ENCODE data around the gene SH3BP5L.

SH3BP5L gene

DNA sequence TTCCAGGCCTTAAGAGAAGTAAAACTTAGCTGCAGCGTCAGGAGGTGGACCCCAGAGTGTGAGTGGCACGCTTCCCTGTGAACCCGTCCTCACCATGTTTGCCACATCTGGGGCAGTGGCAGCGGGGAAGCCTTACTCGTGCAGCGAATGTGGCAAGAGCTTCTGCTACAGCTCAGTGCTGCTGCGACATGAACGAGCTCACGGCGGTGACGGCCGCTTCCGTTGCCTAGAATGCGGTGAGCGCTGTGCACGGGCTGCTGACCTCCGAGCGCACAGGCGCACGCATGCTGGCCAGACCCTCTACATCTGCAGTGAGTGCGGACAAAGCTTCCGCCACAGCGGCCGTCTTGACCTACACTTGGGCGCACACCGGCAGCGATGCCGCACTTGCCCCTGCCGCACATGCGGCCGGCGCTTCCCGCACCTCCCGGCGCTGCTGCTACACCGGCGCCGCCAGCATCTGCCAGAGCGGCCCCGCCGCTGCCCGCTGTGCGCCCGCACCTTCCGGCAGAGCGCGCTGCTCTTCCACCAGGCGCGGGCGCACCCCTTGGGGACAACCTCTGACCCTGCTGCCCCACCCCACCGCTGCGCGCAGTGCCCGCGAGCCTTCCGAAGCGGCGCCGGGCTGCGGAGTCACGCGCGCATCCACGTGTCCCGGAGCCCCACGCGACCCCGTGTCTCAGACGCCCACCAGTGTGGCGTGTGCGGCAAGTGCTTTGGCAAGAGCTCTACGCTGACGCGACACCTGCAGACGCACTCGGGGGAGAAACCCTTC, 21.7 kb upstream of the SH3BP5L start:
- no peak overlapping the region for H2AFZ ChIP-seq (ENCODE audit: low read depth)
- TF ChIP-seq, protein P1, sequence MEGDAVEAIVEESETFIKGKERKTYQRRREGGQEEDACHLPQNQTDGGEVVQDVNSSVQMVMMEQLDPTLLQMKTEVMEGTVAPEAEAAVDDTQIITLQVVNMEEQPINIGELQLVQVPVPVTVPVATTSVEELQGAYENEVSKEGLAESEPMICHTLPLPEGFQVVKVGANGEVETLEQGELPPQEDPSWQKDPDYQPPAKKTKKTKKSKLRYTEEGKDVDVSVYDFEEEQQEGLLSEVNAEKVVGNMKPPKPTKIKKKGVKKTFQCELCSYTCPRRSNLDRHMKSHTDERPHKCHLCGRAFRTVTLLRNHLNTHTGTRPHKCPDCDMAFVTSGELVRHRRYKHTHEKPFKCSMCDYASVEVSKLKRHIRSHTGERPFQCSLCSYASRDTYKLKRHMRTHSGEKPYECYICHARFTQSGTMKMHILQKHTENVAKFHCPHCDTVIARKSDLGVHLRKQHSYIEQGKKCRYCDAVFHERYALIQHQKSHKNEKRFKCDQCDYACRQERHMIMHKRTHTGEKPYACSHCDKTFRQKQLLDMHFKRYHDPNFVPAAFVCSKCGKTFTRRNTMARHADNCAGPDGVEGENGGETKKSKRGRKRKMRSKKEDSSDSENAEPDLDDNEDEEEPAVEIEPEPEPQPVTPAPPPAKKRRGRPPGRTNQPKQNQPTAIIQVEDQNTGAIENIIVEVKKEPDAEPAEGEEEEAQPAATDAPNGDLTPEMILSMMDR (conservative IDR thresholded peaks at IDR 0.05; ENCODE audit: low read depth, low read length), result no peak
- no peaks in the 10 kb centered on the region; the same call in 1 of the 2 replicates for H3K79me2 ChIP-seq (ENCODE audit: insufficient read depth, low read depth)

DNA sequence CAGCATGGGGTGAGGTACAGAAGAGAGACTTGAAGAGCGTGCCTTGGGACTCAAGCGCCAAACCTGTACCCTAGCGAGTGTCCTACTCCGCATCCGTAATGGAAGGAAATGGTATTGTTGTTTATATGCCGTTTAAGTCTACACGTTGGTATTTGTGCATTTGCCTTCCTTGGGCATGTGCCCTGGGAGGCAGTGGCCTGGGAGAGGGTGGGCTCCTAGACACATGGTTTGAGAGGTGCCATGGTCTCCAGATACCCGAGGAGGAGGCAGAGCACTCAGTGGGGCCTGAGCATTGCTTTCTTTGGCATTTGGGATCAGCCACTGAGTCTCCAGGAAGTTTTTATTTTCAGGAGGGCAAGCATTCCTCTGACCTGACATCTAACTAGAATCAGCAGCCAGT, 18.8 kb upstream of the SH3BP5L start:
- Histone ChIP-seq H3K9ac (no peak overlapping the region), H3K27ac (no peak overlapping the region), H4K20me1 (ENCODE audit: insufficient read depth) (no peaks in the 10 kb centered on the region), H2AFZ (ENCODE audit: low read depth) (no peak overlapping the region), H3K36me3 (ENCODE audit: insufficient read depth) (0 out of 2 replicates have a peak, but pooled peaks cover 3% of the 10 kb centered on the region), H3K79me2 (ENCODE audit: insufficient read depth, low read depth) (peaks cover 11% of the 10 kb centered on the region; the same call in 1 of the 2 replicates), H3K4me1 (ENCODE audit: low read depth, poor library complexity, severe bottlenecking) (peaks cover 15% of the 10 kb centered on the region), H3K27me3 (ENCODE audit: insufficient read depth, low read depth) (no peaks in the 10 kb centered on the region), H3K4me3 (IDR thresholded peaks at IDR 0.05; ENCODE audit: insufficient read depth, low read depth, low read length) (no peak overlapping the region), H3K4me2 (no peak overlapping the region)
- TF ChIP-seq, protein P1 (conservative IDR thresholded peaks at IDR 0.05; ENCODE audit: low read depth, low read length), result no peak

More for the DNA sequence above, 21.7 kb upstream of the SH3BP5L start:
- 0 out of 2 replicates have a peak, but pooled peaks cover 3% of the 10 kb centered on the region for H3K36me3 ChIP-seq (ENCODE audit: insufficient read depth)
- H3K4me1 ChIP-seq (ENCODE audit: low read depth, poor library complexity, severe bottlenecking), result no peaks in the 10 kb centered on the region
- no peak overlapping the region for H3K4me3 ChIP-seq (IDR thresholded peaks at IDR 0.05; ENCODE audit: insufficient read depth, low read depth, low read length)
- no peak overlapping the region for H3K4me2 ChIP-seq
- no peak overlapping the region for H3K27ac ChIP-seq
- H3K27me3 ChIP-seq (ENCODE audit: insufficient read depth, low read depth), result no peaks in the 10 kb centered on the region
- no peak overlapping the region for H3K9ac ChIP-seq
- H4K20me1 ChIP-seq (ENCODE audit: insufficient read depth), result no peaks in the 10 kb centered on the region

GRCh38 chr1:248843687-248844086, 18.0 kb upstream of the SH3BP5L start:
- peaks cover 15% of the 10 kb centered on the region; the same call in 1 of the 2 replicates for H3K79me2 ChIP-seq (ENCODE audit: insufficient read depth, low read depth)

DNA sequence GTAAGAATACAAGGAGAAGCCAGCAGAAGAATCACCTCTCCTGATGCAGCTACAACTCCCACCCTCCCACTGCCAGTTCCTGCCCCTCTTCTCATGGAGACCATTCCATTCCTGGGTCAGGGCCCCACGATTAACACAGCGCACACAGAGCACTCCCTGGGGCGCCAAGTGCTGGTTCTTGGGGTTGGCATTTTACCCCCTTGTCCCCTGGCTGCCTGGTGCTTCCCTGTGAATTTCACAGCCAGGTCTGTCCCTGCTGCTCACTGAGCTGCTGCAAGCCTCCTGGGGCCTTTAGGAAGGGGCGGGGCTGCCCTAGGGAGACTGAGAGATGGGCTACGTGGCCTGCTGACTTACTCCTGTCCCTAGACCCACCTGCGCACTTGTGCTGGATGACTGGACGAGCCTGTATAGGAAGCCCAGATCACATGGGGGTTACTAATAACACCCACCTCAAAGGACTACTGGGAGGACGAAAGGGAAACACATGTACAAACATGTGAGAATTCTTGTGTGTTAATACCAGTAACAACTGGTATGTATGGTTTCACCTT, 17.1 kb upstream of the SH3BP5L start:
- Histone ChIP-seq H3K4me3 (IDR thresholded peaks at IDR 0.05; ENCODE audit: insufficient read depth, low read depth, low read length) (no peak overlapping the region), H3K9ac (no peak overlapping the region), H3K36me3 (ENCODE audit: insufficient read depth) (0 out of 2 replicates have a peak, but pooled peaks cover 3% of the 10 kb centered on the region), H2AFZ (ENCODE audit: low read depth) (no peak overlapping the region), H3K27me3 (ENCODE audit: insufficient read depth, low read depth) (no peaks in the 10 kb centered on the region), H3K4me2 (no peak overlapping the region), H4K20me1 (ENCODE audit: insufficient read depth) (no peaks in the 10 kb centered on the region), H3K27ac (no peak overlapping the region), H3K79me2 (ENCODE audit: insufficient read depth, low read depth) (peaks cover 15% of the 10 kb centered on the region; the same call in 1 of the 2 replicates), H3K4me1 (ENCODE audit: low read depth, poor library complexity, severe bottlenecking) (peaks cover 20% of the 10 kb centered on the region)
- TF ChIP-seq, protein P1 (conservative IDR thresholded peaks at IDR 0.05; ENCODE audit: low read depth, low read length), result no peak

More at GRCh38 chr1:248843687-248844086, 18.0 kb upstream of the SH3BP5L start:
- H2AFZ ChIP-seq (ENCODE audit: low read depth), result no peak overlapping the region
- H3K4me1 ChIP-seq (ENCODE audit: low read depth, poor library complexity, severe bottlenecking), result peaks cover 20% of the 10 kb centered on the region
- H4K20me1 ChIP-seq (ENCODE audit: insufficient read depth), result no peaks in the 10 kb centered on the region
- no peak overlapping the region for H3K27ac ChIP-seq
- H3K4me2 ChIP-seq, result no peak overlapping the region
- H3K4me3 ChIP-seq (IDR thresholded peaks at IDR 0.05; ENCODE audit: insufficient read depth, low read depth, low read length), result no peak overlapping the region
- 0 out of 2 replicates have a peak, but pooled peaks cover 3% of the 10 kb centered on the region for H3K36me3 ChIP-seq (ENCODE audit: insufficient read depth)
- H3K9ac ChIP-seq, result no peak overlapping the region
- TF ChIP-seq, protein P1 (conservative IDR thresholded peaks at IDR 0.05; ENCODE audit: low read depth, low read length), result no peak
- H3K27me3 ChIP-seq (ENCODE audit: insufficient read depth, low read depth), result no peaks in the 10 kb centered on the region

All from KMS-11 (cell line).